WTC11 (cell line): ENCODE results near the gene VWA8. TPM values are rescaled to one million over a fixed set of nuclear protein-coding genes. Genes with fewer than 3 reads are reported as not detected.

Source experiments
- ATF6 ChIP-seq: sonication (generic); formaldehyde crosslinking; IDR thresholded peaks from 2 replicates; pipeline ENCODE4 v1.8.1; 2023; ENCODE audit warnings: mild to moderate bottlenecking, missing genetic modification reagents
- ELF4 ChIP-seq: sonication (generic); formaldehyde crosslinking; IDR thresholded peaks from 2 replicates; pipeline ENCODE4 v1.8.1; 2022; ENCODE audit warnings: low read depth, mild to moderate bottlenecking, moderate library complexity, missing genetic modification reagents
- ETV6 ChIP-seq: sonication (generic); formaldehyde crosslinking; IDR thresholded peaks from 2 replicates; pipeline ENCODE4 v1.8.1; 2022; ENCODE audit warnings: mild to moderate bottlenecking, missing genetic modification reagents
- FOXJ3 ChIP-seq: sonication (generic); formaldehyde crosslinking; IDR thresholded peaks from 2 replicates; pipeline ENCODE4 v1.9.0; 2021; ENCODE audit warnings: missing genetic modification reagents, mild to moderate bottlenecking, borderline replicate concordance
- FOXP1 ChIP-seq: sonication (generic); formaldehyde crosslinking; IDR thresholded peaks from 2 replicates; pipeline ENCODE4 v1.8.0; 2022; ENCODE audit warnings: missing genetic modification reagents, mild to moderate bottlenecking, moderate library complexity, borderline replicate concordance
- HMGXB4 ChIP-seq: sonication (generic); formaldehyde crosslinking; IDR thresholded peaks from 2 replicates; pipeline ENCODE4 v1.8.1; 2023; ENCODE audit warnings: mild to moderate bottlenecking, moderate library complexity, missing genetic modification reagents
- MXD4 ChIP-seq: fragments of 250-450 bp; sonication (Bioruptor Pico); IDR thresholded peaks from 2 replicates; pipeline ENCODE4 v1.8.0; 2021; ENCODE audit warnings: mild to moderate bottlenecking, moderate library complexity, borderline replicate concordance
- NR3C1 ChIP-seq: sonication (generic); formaldehyde crosslinking; conservative IDR thresholded peaks from 2 replicates; pipeline ENCODE4 v1.8.1; 2023; ENCODE audit warnings: low read depth, mild to moderate bottlenecking, missing genetic modification reagents
- OVOL2 ChIP-seq: fragments of 250-450 bp; sonication (Bioruptor Pico); IDR thresholded peaks from 2 replicates; pipeline ENCODE4 v1.9.0; 2021; ENCODE audit warnings: mild to moderate bottlenecking, borderline replicate concordance
- RORB ChIP-seq: fragments of 250-450 bp; sonication (Bioruptor Pico); IDR thresholded peaks from 2 replicates; pipeline ENCODE4 v1.9.0; 2021; ENCODE audit warnings: mild to moderate bottlenecking
- SMAD3 ChIP-seq: sonication (generic); formaldehyde crosslinking; IDR thresholded peaks from 2 replicates; pipeline ENCODE4 v1.8.0; 2022; ENCODE audit warnings: missing genetic modification reagents, mild to moderate bottlenecking, borderline replicate concordance
- SMAD4 ChIP-seq: sonication (generic); formaldehyde crosslinking; IDR thresholded peaks from 2 replicates; pipeline ENCODE4 v1.8.0; 2022; ENCODE audit warnings: mild to moderate bottlenecking, missing genetic modification reagents
- TCF7 ChIP-seq: sonication (generic); formaldehyde crosslinking; IDR thresholded peaks from 2 replicates; pipeline ENCODE4 v1.8.0; 2022; ENCODE audit warnings: mild to moderate bottlenecking, low read depth, missing genetic modification reagents, moderate library complexity
- TEAD1 ChIP-seq: sonication (generic); formaldehyde crosslinking; IDR thresholded peaks from 2 replicates; pipeline ENCODE4 v1.8.0; 2022; ENCODE audit warnings: mild to moderate bottlenecking, missing genetic modification reagents
- USF2 ChIP-seq: sonication (generic); formaldehyde crosslinking; IDR thresholded peaks from 2 replicates; pipeline ENCODE4 v1.8.1; 2023; ENCODE audit warnings: mild to moderate bottlenecking, missing genetic modification reagents, moderate library complexity
- ZBTB43 ChIP-seq: sonication (generic); formaldehyde crosslinking; IDR thresholded peaks from 2 replicates; pipeline ENCODE4 v1.8.1; 2023; ENCODE audit warnings: mild to moderate bottlenecking, missing genetic modification reagents
- ZMAT4 ChIP-seq: fragments of 250-450 bp; sonication (Bioruptor Pico); IDR thresholded peaks from 2 replicates; pipeline ENCODE4 v1.9.0; 2021; ENCODE audit warnings: mild to moderate bottlenecking
- ZNF121 ChIP-seq: sonication (generic); formaldehyde crosslinking; IDR thresholded peaks from 2 replicates; pipeline ENCODE4 v1.8.0; 2023; ENCODE audit warnings: missing genetic modification reagents
- ZNF219 ChIP-seq: sonication (generic); formaldehyde crosslinking; IDR thresholded peaks from 2 replicates; pipeline ENCODE4 v1.8.0; 2023; ENCODE audit warnings: missing genetic modification reagents, mild to moderate bottlenecking, borderline replicate concordance
- ZNF232 ChIP-seq: sonication (generic); formaldehyde crosslinking; IDR thresholded peaks from 2 replicates; pipeline ENCODE4 v1.8.0; 2022; ENCODE audit warnings: mild to moderate bottlenecking, missing genetic modification reagents
- ZNF423 ChIP-seq: fragments of 250-450 bp; sonication (Bioruptor Pico); IDR thresholded peaks from 2 replicates; pipeline ENCODE4 v2.1.2; 2022; ENCODE audit warnings: mild to moderate bottlenecking, moderate library complexity
- ZNF671 ChIP-seq: fragments of 250-450 bp; sonication (Bioruptor Pico); IDR thresholded peaks from 2 replicates; pipeline ENCODE4 v1.8.0; 2021; ENCODE audit warnings: mild to moderate bottlenecking
- total RNA-seq: library from RNA; stranded (reverse); gene quantifications from 3 replicates; pipeline ENCODE4 v1.2.3, GENCODE V29; 2021
- TF ChIP-seq, protein P1 (sequence below): fragments of 200-600 bp; IDR thresholded peaks from 2 replicates; pipeline ENCODE4 v1.8.0; 2022; ENCODE audit warnings: antibody characterized with exemption
- TF ChIP-seq, protein P2 (sequence below): sonication (generic); formaldehyde crosslinking; IDR thresholded peaks from 2 replicates; pipeline ENCODE4 v1.8.0; 2023; ENCODE audit warnings: missing genetic modification reagents, mild to moderate bottlenecking, borderline replicate concordance
- TF ChIP-seq, protein P3 (sequence below): sonication (generic); formaldehyde crosslinking; IDR thresholded peaks from 2 replicates; pipeline ENCODE4 v1.8.1; 2022; ENCODE audit warnings: mild to moderate bottlenecking, moderate library complexity, missing genetic modification reagents

Gene VWA8
- total RNA-seq, 1 experiment from 2014 or later, result 19.9 TPM

DNA sequence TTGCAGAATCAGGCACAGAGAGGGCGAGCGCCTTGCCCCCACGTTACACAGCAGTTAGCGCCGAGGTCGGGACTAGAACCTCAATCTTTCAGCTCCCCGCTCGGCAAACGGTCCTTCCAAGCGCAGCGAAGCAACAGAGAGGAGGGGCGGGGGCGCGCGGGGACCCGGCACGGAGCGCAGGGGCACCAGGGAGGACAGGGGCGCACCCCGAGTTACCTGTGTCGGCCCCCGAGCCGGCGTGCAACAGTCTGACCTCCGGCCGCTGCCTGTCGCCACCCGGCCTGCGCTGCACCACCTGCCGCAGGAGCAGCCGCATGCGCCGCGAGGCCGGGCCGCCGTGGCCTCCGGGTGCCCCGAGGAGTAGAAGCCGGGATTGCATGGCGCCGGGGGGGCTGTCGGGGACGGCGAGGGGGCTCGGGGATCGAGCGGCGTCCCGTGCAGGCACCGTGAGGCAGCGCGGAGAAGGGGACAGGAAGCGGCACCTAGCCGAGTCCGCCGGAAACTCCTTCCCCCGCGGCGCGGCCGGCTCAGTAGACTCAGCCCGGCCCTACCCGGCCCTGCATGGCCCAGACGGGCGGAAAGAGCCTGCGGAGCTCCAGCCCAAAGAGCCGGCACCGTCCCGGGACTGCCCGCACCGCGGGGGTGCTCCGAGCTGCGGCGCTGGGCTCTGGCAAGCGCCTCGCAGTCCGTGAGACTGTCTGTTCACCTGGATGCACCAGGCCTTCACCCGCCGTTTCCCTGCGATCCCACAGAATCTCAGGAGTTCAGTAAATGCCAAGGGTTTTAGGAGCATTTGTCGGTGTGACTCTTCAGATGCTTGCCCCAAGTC is at the start of gene VWA8 (continued):
- TF ChIP-seq, protein P1, sequence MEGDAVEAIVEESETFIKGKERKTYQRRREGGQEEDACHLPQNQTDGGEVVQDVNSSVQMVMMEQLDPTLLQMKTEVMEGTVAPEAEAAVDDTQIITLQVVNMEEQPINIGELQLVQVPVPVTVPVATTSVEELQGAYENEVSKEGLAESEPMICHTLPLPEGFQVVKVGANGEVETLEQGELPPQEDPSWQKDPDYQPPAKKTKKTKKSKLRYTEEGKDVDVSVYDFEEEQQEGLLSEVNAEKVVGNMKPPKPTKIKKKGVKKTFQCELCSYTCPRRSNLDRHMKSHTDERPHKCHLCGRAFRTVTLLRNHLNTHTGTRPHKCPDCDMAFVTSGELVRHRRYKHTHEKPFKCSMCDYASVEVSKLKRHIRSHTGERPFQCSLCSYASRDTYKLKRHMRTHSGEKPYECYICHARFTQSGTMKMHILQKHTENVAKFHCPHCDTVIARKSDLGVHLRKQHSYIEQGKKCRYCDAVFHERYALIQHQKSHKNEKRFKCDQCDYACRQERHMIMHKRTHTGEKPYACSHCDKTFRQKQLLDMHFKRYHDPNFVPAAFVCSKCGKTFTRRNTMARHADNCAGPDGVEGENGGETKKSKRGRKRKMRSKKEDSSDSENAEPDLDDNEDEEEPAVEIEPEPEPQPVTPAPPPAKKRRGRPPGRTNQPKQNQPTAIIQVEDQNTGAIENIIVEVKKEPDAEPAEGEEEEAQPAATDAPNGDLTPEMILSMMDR, result no peak
- TF ChIP-seq ETV6, result no peak
- TF ChIP-seq MXD4 (CRISPR knock-in tag), result no peak
- TF ChIP-seq FOXP1, result peak; percentile 83; the same call in 1 of the 2 replicates
- TF ChIP-seq RORB (CRISPR knock-in tag), result no peak
- no peak for TF ChIP-seq NR3C1 (CRISPR knock-in tag)
- TF ChIP-seq HMGXB4 (CRISPR knock-in tag), result peak; percentile 99
- TF ChIP-seq ELF4 (CRISPR knock-in tag), result no peak; the same call in 1 of the 2 replicates
- no peak; the same call in 1 of the 2 replicates for TF ChIP-seq USF2 (CRISPR knock-in tag)
- TF ChIP-seq FOXJ3 (CRISPR knock-in tag), result no peak
- no peak; the same call in 1 of the 2 replicates for TF ChIP-seq SMAD3 (CRISPR knock-in tag)
- TF ChIP-seq ZNF219 (CRISPR knock-in tag), result no peak
- TF ChIP-seq ATF6 (CRISPR knock-in tag), result no peak
- TF ChIP-seq OVOL2 (CRISPR knock-in tag), result no peak
- TF ChIP-seq ZNF671 (CRISPR knock-in tag), result no peak
- peak; percentile 66 for TF ChIP-seq ZBTB43 (CRISPR knock-in tag)
- TF ChIP-seq SMAD4 (CRISPR knock-in tag), result no peak
- no peak for TF ChIP-seq ZNF232 (CRISPR knock-in tag)
- TF ChIP-seq ZNF121, result no peak
- no peak for TF ChIP-seq TEAD1
- no peak for TF ChIP-seq TCF7 (CRISPR knock-in tag)
- TF ChIP-seq ZNF423 (CRISPR knock-in tag), result no peak
- no peak for TF ChIP-seq ZMAT4 (CRISPR knock-in tag)
- TF ChIP-seq, protein P2, sequence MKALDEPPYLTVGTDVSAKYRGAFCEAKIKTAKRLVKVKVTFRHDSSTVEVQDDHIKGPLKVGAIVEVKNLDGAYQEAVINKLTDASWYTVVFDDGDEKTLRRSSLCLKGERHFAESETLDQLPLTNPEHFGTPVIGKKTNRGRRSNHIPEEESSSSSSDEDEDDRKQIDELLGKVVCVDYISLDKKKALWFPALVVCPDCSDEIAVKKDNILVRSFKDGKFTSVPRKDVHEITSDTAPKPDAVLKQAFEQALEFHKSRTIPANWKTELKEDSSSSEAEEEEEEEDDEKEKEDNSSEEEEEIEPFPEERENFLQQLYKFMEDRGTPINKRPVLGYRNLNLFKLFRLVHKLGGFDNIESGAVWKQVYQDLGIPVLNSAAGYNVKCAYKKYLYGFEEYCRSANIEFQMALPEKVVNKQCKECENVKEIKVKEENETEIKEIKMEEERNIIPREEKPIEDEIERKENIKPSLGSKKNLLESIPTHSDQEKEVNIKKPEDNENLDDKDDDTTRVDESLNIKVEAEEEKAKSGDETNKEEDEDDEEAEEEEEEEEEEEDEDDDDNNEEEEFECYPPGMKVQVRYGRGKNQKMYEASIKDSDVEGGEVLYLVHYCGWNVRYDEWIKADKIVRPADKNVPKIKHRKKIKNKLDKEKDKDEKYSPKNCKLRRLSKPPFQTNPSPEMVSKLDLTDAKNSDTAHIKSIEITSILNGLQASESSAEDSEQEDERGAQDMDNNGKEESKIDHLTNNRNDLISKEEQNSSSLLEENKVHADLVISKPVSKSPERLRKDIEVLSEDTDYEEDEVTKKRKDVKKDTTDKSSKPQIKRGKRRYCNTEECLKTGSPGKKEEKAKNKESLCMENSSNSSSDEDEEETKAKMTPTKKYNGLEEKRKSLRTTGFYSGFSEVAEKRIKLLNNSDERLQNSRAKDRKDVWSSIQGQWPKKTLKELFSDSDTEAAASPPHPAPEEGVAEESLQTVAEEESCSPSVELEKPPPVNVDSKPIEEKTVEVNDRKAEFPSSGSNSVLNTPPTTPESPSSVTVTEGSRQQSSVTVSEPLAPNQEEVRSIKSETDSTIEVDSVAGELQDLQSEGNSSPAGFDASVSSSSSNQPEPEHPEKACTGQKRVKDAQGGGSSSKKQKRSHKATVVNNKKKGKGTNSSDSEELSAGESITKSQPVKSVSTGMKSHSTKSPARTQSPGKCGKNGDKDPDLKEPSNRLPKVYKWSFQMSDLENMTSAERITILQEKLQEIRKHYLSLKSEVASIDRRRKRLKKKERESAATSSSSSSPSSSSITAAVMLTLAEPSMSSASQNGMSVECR (CRISPR knock-in tag), result no peak
- TF ChIP-seq, protein P3, sequence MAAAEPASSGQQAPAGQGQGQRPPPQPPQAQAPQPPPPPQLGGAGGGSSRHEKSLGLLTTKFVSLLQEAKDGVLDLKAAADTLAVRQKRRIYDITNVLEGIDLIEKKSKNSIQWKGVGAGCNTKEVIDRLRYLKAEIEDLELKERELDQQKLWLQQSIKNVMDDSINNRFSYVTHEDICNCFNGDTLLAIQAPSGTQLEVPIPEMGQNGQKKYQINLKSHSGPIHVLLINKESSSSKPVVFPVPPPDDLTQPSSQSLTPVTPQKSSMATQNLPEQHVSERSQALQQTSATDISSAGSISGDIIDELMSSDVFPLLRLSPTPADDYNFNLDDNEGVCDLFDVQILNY (CRISPR knock-in tag), result 0 out of 2 replicates have a peak, but pooled peaks have one; percentile 39
